GM18511 (cell line): Measurements from ENCODE around the gene GCH1.

ENCODE experiments used
- ATAC-seq: cut with Tn5 transposase; IDR thresholded peaks from one replicate; pipeline ENCODE4 v1.9.1; 2021; ENCODE audit warnings: mild to moderate bottlenecking, moderate library complexity; ENCODE audit not compliant: unreplicated experiment

Gene GCH1

DNA sequence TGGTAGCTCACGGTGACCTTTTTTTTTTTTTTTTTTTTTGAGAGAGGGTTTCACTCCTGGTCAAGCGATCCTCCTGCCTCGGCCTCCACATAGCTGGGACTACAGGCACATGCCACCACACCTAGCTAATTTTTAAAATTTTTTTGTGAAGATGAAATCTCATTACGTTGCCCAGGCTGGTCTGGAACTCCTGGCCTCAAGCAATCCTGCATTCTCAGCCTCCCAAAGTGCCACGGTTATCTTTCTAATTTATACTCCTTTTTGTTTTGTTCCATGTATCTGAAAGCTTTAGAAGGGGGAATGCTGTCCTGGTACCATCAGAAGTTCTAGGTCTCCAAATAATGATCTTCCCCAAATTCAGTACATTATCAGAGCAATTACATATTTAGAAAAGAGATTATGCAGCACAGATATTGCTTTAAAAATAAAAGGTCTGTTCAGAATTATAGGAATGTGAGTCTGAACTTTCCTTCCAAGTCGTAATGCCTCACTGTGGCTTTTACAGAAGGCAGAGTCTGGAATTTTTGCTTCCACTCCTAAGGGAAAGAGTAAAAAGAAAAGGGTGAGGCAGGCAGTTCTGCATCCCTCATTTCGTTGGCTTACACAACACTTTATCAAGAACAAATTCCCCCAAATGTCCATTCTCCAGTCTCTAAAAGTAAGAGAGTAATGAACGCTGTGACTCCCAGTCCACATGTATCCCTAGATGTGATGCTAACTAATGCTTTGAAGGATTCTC lies 73.0 kb downstream of the GCH1 start:
- no peak for ATAC-seq

DNA sequence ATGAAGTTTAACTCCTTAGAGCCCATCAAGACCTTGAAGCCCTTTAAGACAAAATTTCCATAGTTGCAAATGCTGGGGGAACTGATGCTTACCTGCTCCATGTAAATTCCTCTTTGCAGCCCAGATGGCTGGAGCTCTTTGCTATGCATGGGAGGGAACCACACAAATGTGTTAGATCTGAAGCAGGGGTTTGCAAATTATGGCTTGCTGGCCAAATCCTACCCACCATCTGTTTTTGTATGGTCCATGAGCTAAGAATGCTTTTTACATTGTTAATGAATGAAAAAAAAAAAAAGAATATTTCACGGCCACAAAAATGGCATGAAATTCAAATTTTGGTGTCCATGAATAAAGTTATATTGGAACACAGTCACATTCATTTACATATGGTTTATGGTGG lies 74.6 kb downstream of the GCH1 start:
- no peak for ATAC-seq

- ATAC-seq: no peak
Measured at GRCh38 chr14:54823757-54824549, 78.7 kb downstream of the GCH1 start.

DNA sequence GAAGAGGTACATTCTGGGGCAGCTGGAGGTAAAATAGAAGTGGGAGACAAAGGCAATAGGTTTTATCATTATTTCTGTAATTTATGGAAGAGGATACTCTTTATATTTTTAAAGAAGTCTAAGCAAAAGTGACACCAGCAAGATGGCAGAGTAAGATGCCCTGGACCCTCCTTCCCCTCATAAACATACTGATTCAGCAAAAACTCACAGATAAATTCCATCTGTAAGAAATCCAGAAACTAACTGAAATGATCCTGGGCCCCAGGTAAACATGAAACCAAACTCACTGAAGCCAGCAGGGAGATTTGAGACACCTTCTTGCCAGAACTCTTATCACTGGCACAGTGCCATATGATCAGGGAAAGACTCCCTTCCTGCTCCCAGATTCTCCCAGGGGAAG lies 79.9 kb downstream of the GCH1 start:
- ATAC-seq: no peak

GRCh38 chr14:54818201-54819133 lies 84.2 kb downstream of the GCH1 start:
- no peak for ATAC-seq

DNA sequence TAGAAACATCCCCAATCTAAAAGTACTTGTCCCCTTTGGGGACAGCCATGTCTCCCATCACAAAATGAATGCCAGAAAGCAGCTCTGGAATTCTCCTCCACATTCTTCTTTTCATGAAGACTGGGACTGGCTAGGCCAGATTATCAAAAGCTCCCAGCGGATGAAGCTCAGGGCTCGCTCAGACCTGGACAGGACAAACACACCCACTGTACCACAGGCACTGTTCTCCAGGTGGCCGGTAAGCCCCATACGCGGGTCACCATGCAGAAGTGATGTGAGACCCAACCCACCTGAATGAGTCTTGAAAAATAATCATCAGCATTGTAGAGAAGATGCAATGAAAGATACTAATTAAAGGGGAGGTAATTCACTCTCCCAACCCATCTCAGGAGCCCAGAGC lies 85.1 kb downstream of the GCH1 start:
- ATAC-seq: no peak

DNA sequence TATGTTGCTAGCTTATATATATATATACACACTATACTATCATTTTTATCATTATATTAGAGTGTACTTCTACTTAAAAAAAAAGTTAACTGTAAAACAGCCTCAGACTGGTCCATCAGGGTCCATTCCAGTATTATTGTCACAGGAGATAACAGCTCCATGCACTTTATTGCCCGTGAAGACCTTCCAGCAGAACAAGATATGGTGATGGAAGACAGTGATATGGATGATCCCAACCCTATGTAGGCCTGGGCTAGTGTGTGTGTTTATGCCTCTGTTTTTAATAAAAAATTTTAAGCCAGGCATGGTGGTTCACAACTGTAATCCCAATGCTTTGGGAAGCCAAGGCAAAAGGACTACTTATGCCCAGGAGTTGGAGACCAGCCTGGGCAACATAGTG lies 86.2 kb downstream of the GCH1 start:
- ATAC-seq: no peak

DNA sequence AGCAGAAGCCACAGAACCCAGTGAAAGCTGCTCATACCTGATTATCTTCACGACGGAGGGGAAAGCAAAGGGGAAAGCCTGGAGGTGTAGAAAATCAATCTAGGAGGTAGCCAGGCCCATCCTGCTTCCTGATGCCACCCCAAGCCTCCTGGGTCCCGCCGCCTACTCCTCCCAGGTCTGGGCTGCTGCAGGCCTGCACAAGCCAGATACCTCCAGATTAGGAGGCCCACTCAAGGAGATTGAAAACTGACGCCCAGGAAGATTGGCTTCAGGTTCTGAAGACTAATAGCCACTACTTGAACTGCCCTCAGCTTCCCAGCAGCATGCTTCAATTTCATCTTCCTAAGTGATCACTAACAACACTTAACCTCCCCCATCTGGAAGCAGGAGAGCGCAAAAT lies 87.1 kb downstream of the GCH1 start:
- no peak for ATAC-seq

- ATAC-seq: no peak
Measured at GRCh38 chr14:54815016-54815415, 87.6 kb downstream of the GCH1 start.

DNA sequence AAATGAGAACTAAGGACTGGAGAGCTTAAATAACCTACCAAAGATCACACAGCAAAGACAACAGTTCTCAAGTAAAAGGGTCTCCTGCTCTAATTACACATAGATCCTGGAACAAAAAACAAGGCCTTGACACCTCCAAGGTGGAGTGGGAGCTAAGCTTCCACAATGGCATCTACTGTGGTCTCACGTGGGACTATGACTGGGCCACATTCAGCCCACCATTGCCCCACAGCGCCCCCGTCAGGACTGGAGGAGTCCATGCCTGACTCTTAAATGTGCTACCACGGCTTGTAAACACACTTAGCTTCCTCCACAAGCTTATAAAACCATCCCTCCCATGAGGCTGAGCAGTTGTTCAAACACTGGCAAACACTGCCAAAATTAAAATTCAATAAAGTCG lies 88.5 kb downstream of the GCH1 start:
- no peak for ATAC-seq

DNA sequence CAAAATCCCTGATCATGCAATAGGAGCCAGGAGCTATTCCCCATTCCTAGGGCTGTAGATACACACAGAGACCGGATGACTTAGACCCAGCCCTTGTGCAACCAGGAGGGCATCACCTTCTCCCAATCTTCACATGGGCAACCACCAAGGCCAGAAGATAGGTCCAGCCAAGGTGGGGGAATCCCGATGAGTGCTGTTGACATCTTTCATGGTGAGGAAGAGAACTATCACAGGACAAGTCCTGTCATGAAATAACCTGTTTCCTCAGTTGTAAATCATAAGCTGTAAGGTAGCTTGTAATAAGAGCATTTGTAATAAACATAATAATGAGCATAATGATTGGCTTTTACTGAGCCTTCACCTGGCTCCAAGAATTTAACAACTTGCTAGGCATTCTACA lies 89.5 kb downstream of the GCH1 start:
- ATAC-seq: no peak

DNA sequence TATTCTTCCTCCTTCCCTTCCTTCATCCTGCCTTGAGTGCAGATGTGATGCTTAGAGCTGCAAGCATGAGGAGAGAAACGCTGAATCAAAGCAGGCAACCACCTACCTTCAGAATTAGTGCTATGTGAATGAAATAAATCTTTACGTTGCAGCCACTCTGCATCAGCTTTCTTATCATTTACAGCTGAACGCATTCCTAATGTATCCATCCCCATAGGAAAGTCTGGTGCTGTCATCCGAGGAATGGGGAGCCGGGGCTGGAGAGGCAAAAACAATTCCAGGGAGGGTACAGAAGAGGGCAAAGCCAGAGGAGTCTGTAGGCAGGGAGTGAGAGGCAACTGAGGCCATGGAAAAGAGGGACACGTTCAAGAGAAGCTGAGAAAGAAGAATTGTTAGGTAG lies 90.0 kb downstream of the GCH1 start:
- no peak for ATAC-seq

DNA sequence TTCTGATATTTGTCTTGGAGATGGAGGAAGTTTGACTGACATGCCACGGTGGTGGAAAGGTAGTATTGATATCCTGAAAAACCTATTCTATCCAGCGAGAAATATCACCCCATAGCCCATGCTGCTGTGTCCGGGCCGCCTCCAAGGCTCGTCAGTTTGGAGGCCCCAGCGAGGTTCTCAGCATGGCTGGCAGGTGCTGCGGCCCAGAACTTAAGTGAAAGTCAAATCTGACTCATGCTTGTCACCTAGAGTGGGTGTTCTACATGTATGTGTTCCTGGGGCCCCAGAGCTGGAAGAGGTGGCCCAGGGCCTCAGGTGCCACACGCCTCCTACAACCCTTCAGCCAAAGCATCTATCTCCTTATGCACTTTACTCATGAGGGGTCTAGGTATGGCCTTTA lies 92.9 kb downstream of the GCH1 start:
- ATAC-seq: no peak

DNA sequence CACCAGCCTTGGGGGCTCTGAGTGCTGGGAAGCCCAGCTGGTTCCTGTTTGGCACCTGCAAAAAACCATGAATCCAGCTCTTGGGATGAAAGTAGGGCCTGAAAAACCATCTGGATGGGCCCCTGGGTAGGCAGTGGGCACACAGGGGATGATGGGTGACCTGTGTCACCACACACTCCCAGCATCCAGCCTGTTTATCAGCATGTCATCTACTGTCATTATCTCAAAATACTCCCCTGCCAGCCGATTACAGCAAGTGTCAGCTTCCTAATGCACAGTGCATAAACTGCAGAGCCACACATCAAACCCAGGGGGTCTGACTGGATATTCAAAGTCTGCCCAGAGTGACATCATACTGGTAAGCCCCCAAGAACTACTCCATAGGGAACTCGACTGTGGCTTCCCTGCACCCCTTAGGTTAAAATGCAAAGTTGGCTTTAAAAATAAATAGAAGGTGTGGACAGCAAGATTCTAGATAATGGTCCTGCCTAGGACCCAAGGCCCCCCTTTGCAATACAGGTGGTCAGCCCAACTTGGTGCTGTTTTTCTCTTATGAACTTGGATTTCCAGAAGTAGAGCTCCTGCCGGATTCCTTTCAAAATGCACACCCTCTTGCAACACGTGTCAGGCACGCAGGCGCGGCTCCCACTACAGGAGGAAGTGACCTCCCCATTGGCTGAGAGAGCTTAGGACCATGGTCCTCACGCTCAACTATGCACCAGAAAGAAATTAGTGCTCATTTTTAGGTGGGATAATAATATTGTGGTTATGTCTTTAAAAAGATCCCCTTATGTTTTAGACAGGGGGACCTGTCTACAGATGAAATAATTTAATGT lies 94.1 kb downstream of the GCH1 start:
- ATAC-seq: no peak

GRCh38 chr14:54807881-54808280 lies 94.7 kb downstream of the GCH1 start:
- no peak for ATAC-seq

DNA sequence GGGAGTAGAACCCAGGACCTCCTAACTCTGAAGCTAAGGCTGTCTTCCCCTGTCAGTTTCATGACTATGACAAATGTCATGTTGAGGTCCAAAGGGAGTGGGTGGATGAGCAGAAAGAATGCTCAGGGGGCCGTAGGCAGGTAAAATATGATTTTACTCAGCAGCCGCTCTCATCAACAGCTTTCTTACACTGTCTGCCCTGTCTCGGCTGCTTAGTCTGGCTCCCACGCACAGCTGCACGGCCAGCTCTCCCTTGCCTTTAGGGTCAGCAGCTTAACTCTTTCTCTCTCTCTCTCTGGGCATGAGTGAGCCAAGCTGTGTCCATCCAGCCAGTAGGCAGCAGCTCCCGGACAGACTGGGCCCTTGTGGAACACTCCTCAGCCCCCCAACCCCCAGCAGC lies 95.2 kb downstream of the GCH1 start:
- no peak for ATAC-seq

DNA sequence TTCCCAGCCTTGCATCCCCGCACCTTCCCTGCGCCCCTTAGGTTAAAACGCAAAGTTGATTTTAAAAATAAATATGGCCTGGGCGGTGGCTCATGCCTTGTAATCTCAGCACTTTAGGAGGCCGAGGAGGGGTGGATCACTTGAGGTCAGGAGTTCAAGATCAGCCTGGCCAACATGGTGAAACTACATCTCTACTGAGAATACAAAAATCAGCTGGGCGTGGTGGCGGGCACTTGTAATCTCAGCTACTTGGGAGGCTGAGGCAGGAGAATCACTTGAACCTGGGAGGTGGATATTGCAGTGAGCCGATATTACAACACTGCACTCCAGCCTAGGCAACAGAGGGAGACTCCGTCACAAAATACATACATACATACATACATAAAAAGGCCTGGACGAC lies 96.0 kb downstream of the GCH1 start:
- ATAC-seq: no peak

DNA sequence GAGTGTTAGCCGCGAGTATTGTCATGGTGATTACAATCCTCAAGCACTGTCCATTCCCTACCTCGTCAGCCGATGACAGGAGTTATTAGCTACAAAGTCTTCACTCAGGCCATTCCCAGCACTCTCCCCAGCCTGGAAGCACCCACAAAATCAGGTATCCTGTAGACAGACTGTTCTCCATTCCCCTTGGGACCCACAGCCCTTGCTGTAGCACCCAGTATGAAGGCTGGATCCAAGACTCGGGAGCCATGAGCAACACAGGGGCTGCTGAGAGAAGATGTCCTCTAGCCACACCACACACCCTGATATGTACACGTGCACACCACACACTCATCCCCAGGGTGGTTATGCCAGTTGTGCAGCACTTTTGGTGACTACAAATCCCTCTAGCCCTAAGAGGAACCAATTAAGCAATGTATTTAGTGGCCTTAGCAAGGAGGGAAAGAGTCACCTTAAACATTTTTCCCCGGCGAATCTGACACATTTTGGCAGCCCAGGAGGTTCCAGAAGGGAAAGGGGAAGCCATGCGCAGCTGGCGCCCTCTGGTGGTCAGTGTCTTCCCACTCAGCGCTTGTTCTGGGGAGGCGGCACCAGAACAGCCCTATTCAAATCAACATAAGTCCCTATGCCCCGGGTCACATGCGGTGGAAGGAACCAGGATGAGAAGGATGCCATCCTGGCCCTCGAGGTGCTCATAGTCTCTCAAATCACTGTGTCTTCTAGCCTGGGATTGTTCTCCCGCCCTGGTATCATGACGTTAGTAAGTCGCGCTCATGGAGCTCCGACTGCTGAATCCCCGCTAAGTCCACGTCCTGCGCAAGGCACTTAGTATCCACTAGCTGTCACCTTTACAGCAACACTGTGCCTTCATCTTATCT lies 96.9 kb downstream of the GCH1 start:
- ATAC-seq: peak; percentile 67

GRCh38 chr14:54805070-54805444 lies 97.6 kb downstream of the GCH1 start:
- ATAC-seq: no peak
